A549 (cell line): ENCODE results near the gene ROCK1. TPM values are rescaled to one million over a fixed set of nuclear protein-coding genes. Genes with fewer than 3 reads are reported as not detected.

Experiments used
- ATAC-seq, 2 experiments: fragments of 200-7000 bp in 1 of 2; fragments of >200 bp in 1 of 2; cut with Nextera tagmentation in 1 of 2; cut with Tn5 transposase in 1 of 2; 3 replicates each; pipeline versions ENCODE4 v1.8.0 to v1.9.1; 2018 to 2020; ENCODE audit warnings: mild to moderate bottlenecking in 1 of 2, moderate library complexity in 1 of 2
- CTCF ChIA-PET: fragments of 300-600 bp; sonication (Branson Sonifier 250); formaldehyde crosslinking; extraction: SDS; loops from one replicate; lab custom pipeline; 2021; ENCODE audit warnings: antibody characterized with exemption, inconsistent platforms; lab: Yijun Ruan, JAX
- POLR2A ChIA-PET: fragments of 350-600 bp; formaldehyde crosslinking; extraction: SDS; loops from one replicate; lab custom pipeline; 2021; ENCODE audit warnings: antibody characterized with exemption, inconsistent platforms; lab: Yijun Ruan, JAX
- DNase-seq, 2 experiments: peaks; one replicate each; pipeline versions ENCODE4 v3.0.0 to v3.0.0-alpha.2; 2011 to 2016; ENCODE audit warnings: low read depth in 1 of 2, low spot score in 1 of 2
- FAIRE-seq: peaks from 2 replicates; lab custom pipeline; 2011; peaks lifted over from hg19 to GRCh38; lab: Jason Lieb, UNC
- H3K27ac ChIP-seq, 2 experiments: fragments of >200 bp; sonication (Bioruptor Twin); formaldehyde crosslinking; 3 replicates each; pipeline ENCODE4 v1.5.1; 2016 to 2017
- H3K4me1 ChIP-seq: fragments of >200 bp; sonication (Bioruptor Twin); formaldehyde crosslinking; 3 replicates; pipeline ENCODE4 v1.6.1; 2016
- H3K4me2 ChIP-seq: fragments of >200 bp; sonication (Bioruptor Twin); formaldehyde crosslinking; 3 replicates; pipeline ENCODE4 v1.6.1; 2016
- H3K4me3 ChIP-seq: fragments of >200 bp; sonication (Bioruptor Twin); formaldehyde crosslinking; 3 replicates; pipeline ENCODE4 v1.5.1; 2016
- H3K9me3 ChIP-seq: fragments of >200 bp; sonication (Bioruptor Twin); formaldehyde crosslinking; 3 replicates; pipeline ENCODE4 v1.6.1; 2016
- E2F6 ChIP-seq: IDR thresholded peaks from 2 replicates; pipeline ENCODE4 v1.6.1; 2012; ENCODE audit warnings: low read depth, borderline replicate concordance
- ESRRA ChIP-seq: fragments of 150-350 bp; IDR thresholded peaks from 2 replicates; pipeline ENCODE4 v1.6.1; 2014; ENCODE audit warnings: mild to moderate bottlenecking, low read length, borderline replicate concordance
- FOSL2 ChIP-seq, 2 experiments: fragments of 450-650 bp in 1 of 2; fragments of >200 bp in 1 of 2; sonication (Bioruptor Twin) in 1 of 2; formaldehyde crosslinking; IDR thresholded peaks; 2 replicates each; pipeline versions ENCODE4 v1.5.0 to v1.6.1; 2016 to 2020; ENCODE audit warnings: mild to moderate bottlenecking in 1 of 2, moderate library complexity in 1 of 2
- FOXS1 ChIP-seq: fragments of 250-450 bp; sonication (Bioruptor Pico); IDR thresholded peaks from 2 replicates; pipeline ENCODE4 v1.5.0; 2020; ENCODE audit warnings: mild to moderate bottlenecking, moderate library complexity
- GATA3 ChIP-seq: IDR thresholded peaks from 2 replicates; pipeline ENCODE4 v1.6.1; 2012; ENCODE audit warnings: borderline replicate concordance
- HMGXB4 ChIP-seq: fragments of 250-450 bp; sonication (Bioruptor Pico); IDR thresholded peaks from 2 replicates; pipeline ENCODE4 v1.5.0; 2021; ENCODE audit warnings: mild to moderate bottlenecking, moderate library complexity, borderline replicate concordance
- HOXB5 ChIP-seq: fragments of 250-450 bp; sonication (Bioruptor Pico); IDR thresholded peaks from 2 replicates; pipeline ENCODE4 v1.5.0; 2020; ENCODE audit warnings: mild to moderate bottlenecking, moderate library complexity
- JUNB ChIP-seq: fragments of >200 bp; sonication (Bioruptor Twin); formaldehyde crosslinking; IDR thresholded peaks from 2 replicates; pipeline ENCODE4 v1.6.1; 2016
- KDM1A ChIP-seq: fragments of 200-600 bp; sonication (generic); IDR thresholded peaks from 2 replicates; pipeline ENCODE4 v1.6.1; 2016; ENCODE audit warnings: low read depth, mild to moderate bottlenecking
- MAFK ChIP-seq: fragments of 450-650 bp; IDR thresholded peaks from 2 replicates; pipeline ENCODE4 v1.6.1; 2014; ENCODE audit not compliant: partially characterized antibody
- MYC ChIP-seq: IDR thresholded peaks from 2 replicates; pipeline ENCODE4 v1.6.1; 2012; ENCODE audit warnings: mild to moderate bottlenecking, inconsistent platforms, low read length, improper control_type of control experiment, borderline replicate concordance
- NPAS2 ChIP-seq: fragments of 250-450 bp; sonication (Bioruptor Pico); IDR thresholded peaks from 2 replicates; pipeline ENCODE4 v1.8.0; 2022; ENCODE audit warnings: mild to moderate bottlenecking, moderate library complexity, borderline replicate concordance
- PBX3 ChIP-seq: IDR thresholded peaks from 2 replicates; pipeline ENCODE4 v1.6.1; 2012
- RFX5 ChIP-seq: fragments of 450-650 bp; IDR thresholded peaks from 2 replicates; pipeline ENCODE4 v1.7.1; 2014; ENCODE audit warnings: antibody characterized with exemption, mild to moderate bottlenecking, moderate library complexity
- RNF2 ChIP-seq: fragments of 200-600 bp; sonication (generic); IDR thresholded peaks from 2 replicates; pipeline ENCODE4 v1.6.1; 2016; ENCODE audit warnings: low read depth, mild to moderate bottlenecking, antibody characterized with exemption, moderate library complexity, borderline replicate concordance
- SREBF2 ChIP-seq: fragments of 450-650 bp; IDR thresholded peaks from 2 replicates; pipeline ENCODE4 v1.6.1; 2014; ENCODE audit warnings: mild to moderate bottlenecking, moderate library complexity
- TP53 ChIP-seq: fragments of 250-450 bp; sonication (Bioruptor Pico); IDR thresholded peaks from 2 replicates; pipeline ENCODE4 v1.5.0; 2021; ENCODE audit warnings: mild to moderate bottlenecking, moderate library complexity
- ZC3H11A ChIP-seq: fragments of 450-650 bp; IDR thresholded peaks from 2 replicates; pipeline ENCODE4 v1.6.1; 2014; ENCODE audit warnings: antibody characterized with exemption, mild to moderate bottlenecking
- WGBS: methylation state at CpG from one replicate; pipeline ENCODE4 v1.1.6; 2017; ENCODE audit errors: missing lambda C conversion rate; 5-methylcytosine and 5-hydroxymethylcytosine counted together
- polyA plus RNA-seq, 4 experiments: library from polyadenylated mRNA; depleted of rRNA in 3 of 4; stranded (reverse); fragments of >200 nt; fragmentation: RNase III in 1 of 4; extraction: RNeasy Plus Mini Kit Qiagen cat#74134 plus additional on column Dnase treatment in 1 of 4; gene quantifications; 2 replicates in 3 of 4; 3 replicates in 1 of 4; pipeline ENCODE4 v1.2.3, GENCODE V29; 2011 to 2017

Gene ROCK1
- polyA plus RNA-seq, 2 of the 4 experiments (the other 2 are of a cell fraction), result 20.5 to 31.8 TPM

DNA sequence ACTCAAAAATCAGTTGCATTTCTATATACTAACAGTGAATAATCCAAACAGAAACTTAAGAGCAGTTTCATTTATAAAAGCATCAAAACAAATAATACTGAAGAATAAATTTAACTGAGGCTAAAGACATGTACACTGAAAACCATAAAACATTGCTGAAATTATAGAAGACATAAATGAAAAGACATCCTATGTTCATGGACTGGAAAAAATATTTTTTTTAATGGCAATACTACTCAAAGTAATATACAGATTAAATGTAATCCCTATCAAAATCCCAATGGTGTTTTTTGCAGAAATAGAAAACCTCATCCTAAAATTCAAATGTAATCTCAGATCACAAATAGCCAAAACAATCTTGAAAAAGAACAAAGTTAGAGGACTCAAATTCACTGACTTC, 28.6 kb downstream of the ROCK1 start:
- ChIA-PET POLR2A (no interaction called here), CTCF (no interaction called here)
- Histone ChIP-seq H3K4me1 (no peaks in the 10 kb centered on the region), H3K4me3 (no peak overlapping the region), H3K4me2 (no peak overlapping the region), H3K9me3 (peaks cover 13% of the 10 kb centered on the region; the same call in 2 of the 3 replicates), H3K27ac (no peak overlapping the region)
- DNase-seq (no peak), FAIRE-seq (no peak)
- no peak for TF ChIP-seq FOSL2 (IDR thresholded peaks at IDR 0.05)
- no peak for TF ChIP-seq FOSL2 (CRISPR knock-in tag; IDR thresholded peaks at IDR 0.05)
- TF ChIP-seq KDM1A, result no peak
- no peak for TF ChIP-seq ESRRA
- TF ChIP-seq ZC3H11A, result no peak
- TF ChIP-seq PBX3, result no peak
- no peak for TF ChIP-seq NPAS2 (CRISPR knock-in tag)
- TF ChIP-seq RNF2, result no peak
- TF ChIP-seq MYC, result no peak
- no peak for TF ChIP-seq TP53 (CRISPR knock-in tag)
- no peak for TF ChIP-seq HOXB5
- TF ChIP-seq, all 56 proteins: peak for 0
- no peak for ATAC-seq

GRCh38 chr18:21081426-21081825, 30.2 kb downstream of the ROCK1 start:
- CTCF ChIA-PET, result no interaction called here
- FAIRE-seq, result no peak
- ATAC-seq, result no peak
- H3K4me2 ChIP-seq, result no peak overlapping the region
- H3K4me1 ChIP-seq, result no peaks in the 10 kb centered on the region
- POLR2A ChIA-PET, result no interaction called here
- no peak overlapping the region for H3K27ac ChIP-seq
- 96% methylated on average over 1 of the region's 1 CpG for whole genome bisulfite sequencing
- peaks cover 13% of the 10 kb centered on the region; the same call in 2 of the 3 replicates for H3K9me3 ChIP-seq
- TF ChIP-seq MAFK (peak; percentile 40), FOXS1 (CRISPR knock-in tag) (no peak), SREBF2 (no peak)
- TF ChIP-seq, all 56 proteins: peak for 1
- no peak overlapping the region for H3K4me3 ChIP-seq
- DNase-seq, result no peak

- FAIRE-seq, result no peak
- WGBS, result 97% methylated on average over 1 of the region's 1 CpG
- CTCF ChIA-PET, result no interaction called here
- H3K4me3 ChIP-seq, result no peak overlapping the region
- no peak overlapping the region for H3K4me2 ChIP-seq
- H3K9me3 ChIP-seq, result peaks cover 13% of the 10 kb centered on the region; the same call in 2 of the 3 replicates
- no peak overlapping the region for H3K27ac ChIP-seq
- ATAC-seq, result no peak
- POLR2A ChIA-PET, result no interaction called here
- no peak for DNase-seq
- TF ChIP-seq GATA3 (no peak), JUNB (no peak), HMGXB4 (CRISPR knock-in tag) (no peak), RNF2 (no peak), RFX5 (no peak), E2F6 (no peak)
- no peaks in the 10 kb centered on the region for H3K4me1 ChIP-seq
Observed at GRCh38 chr18:21080576-21080975, 31.0 kb downstream of the ROCK1 start.
